MCF 10A (cell line): ENCODE data around the gene RBL2. TPM values are rescaled to one million over a fixed set of nuclear protein-coding genes. Genes with fewer than 3 reads are reported as not detected.

ENCODE experiments used
- BruUV-seq: library from RNA; stranded (reverse); fragments of 400-500 nt; replicated peaks from 2 replicates; lab custom pipeline; 2021; lab: Mats Ljungman, UMichigan
- CTCF ChIA-PET: fragments of 300-600 bp; sonication (Branson Sonifier 250); formaldehyde crosslinking; extraction: SDS; loops from one replicate; lab custom pipeline; 2021; ENCODE audit warnings: antibody characterized with exemption, inconsistent platforms; lab: Yijun Ruan, JAX
- POLR2A ChIA-PET: fragments of 300-600, 350-650 bp; sonication (Branson Sonifier 250); formaldehyde crosslinking; extraction: SDS; loops from one replicate; lab custom pipeline; 2020; ENCODE audit warnings: antibody characterized with exemption, inconsistent platforms; lab: Yijun Ruan, JAX
- DNase-seq: peaks from one replicate; pipeline ENCODE4 v3.0.0-alpha.2; 2018; ENCODE audit not compliant: unreplicated experiment
- H3K27ac Mint-ChIP-seq: one replicate; pipeline ENCODE4 v1.8.0; 2022; ENCODE audit warnings: mild to moderate bottlenecking, low read depth, mixed read lengths; ENCODE audit not compliant: unreplicated experiment
- H3K27me3 Mint-ChIP-seq: one replicate; pipeline ENCODE4 v1.8.0; 2022; ENCODE audit warnings: mixed read lengths; ENCODE audit not compliant: insufficient read depth, unreplicated experiment
- H3K36me3 Mint-ChIP-seq: one replicate; pipeline ENCODE4 v1.8.0; 2022; ENCODE audit warnings: mild to moderate bottlenecking, moderate library complexity, mixed read lengths; ENCODE audit not compliant: insufficient read depth, unreplicated experiment
- H3K4me1 Mint-ChIP-seq: one replicate; pipeline ENCODE4 v1.8.0; 2022; ENCODE audit warnings: mixed read lengths; ENCODE audit not compliant: insufficient read depth, unreplicated experiment
- H3K4me3 Mint-ChIP-seq: one replicate; pipeline ENCODE4 v1.8.0; 2022; ENCODE audit warnings: mild to moderate bottlenecking, moderate library complexity, mixed read lengths; ENCODE audit not compliant: unreplicated experiment
- H3K9me3 Mint-ChIP-seq: one replicate; pipeline ENCODE4 v1.8.0; 2022; ENCODE audit warnings: mixed read lengths; ENCODE audit not compliant: unreplicated experiment
- CTCF ChIP-seq: fragments of 200-600 bp; IDR thresholded peaks from one replicate; pipeline ENCODE4 v1.8.0; 2022; ENCODE audit warnings: antibody characterized with exemption, mild to moderate bottlenecking; ENCODE audit not compliant: unreplicated experiment
- intact Hi-C: fragments of 100-400 bp; cut with micrococcal nuclease; formaldehyde crosslinking; loops from 2 replicates; pipeline ENCODE4 v1.14.1; 2022
- total RNA-seq: library from RNA; stranded (reverse); gene quantifications from 2 replicates; pipeline ENCODE4 v1.2.3, GENCODE V29; 2022

The RBL2 gene
- total RNA-seq, 1 experiment from 2014 or later = 28.5 TPM

GRCh38 chr16:53433930-53434376 lies 318 bp upstream of the RBL2 start:
- intact Hi-C loops = loop anchor here (10.0 kb wide), 1 partner anchor 379 kb away; the partner anchor contains the start of genes CHD9 and CHD9NB
- no peaks in the 10 kb centered on the region for H3K27me3 Mint-ChIP-seq
- ChIA-PET CTCF (interaction anchor here (1.0 kb wide), 1 partner anchor 9 kb away, joined by 4 read pairs; no protein-coding TSS in a partner anchor), POLR2A (interaction anchor here (0.7 to 6.4 kb wide), 13 partner anchors 9 to 225 kb away, joined by 3 to 85 read pairs (median 7); partner anchors contain the start of gene AKTIP)
- H3K36me3 Mint-ChIP-seq = no peaks in the 10 kb centered on the region
- no peak for TF ChIP-seq CTCF
- DNase-seq = no peak
- no peaks in the 10 kb centered on the region for H3K9me3 Mint-ChIP-seq
- H3K4me1 Mint-ChIP-seq = peaks cover 8% of the 10 kb centered on the region
- BruUV-seq = no TSS peak
- H3K27ac Mint-ChIP-seq = peak overlapping the region; percentile 95
- H3K4me3 Mint-ChIP-seq = peak overlapping the region; percentile 97

GRCh38 chr16:53435066-53435688 lies 906 bp downstream of the RBL2 start:
- Mint-ChIP-seq H3K27me3 (no peaks in the 10 kb centered on the region), H3K36me3 (peaks cover 3% of the 10 kb centered on the region), H3K4me3 (peak overlapping the region; percentile 97), H3K4me1 (no peaks in the 10 kb centered on the region), H3K9me3 (no peaks in the 10 kb centered on the region), H3K27ac (peak overlapping the region; percentile 95)
- BruUV-seq = TSS peak; percentile 51
- CTCF ChIA-PET = interaction anchor here (1.0 kb wide), 1 partner anchor 10 kb away, joined by 4 read pairs; no protein-coding TSS in a partner anchor
- intact Hi-C loops = loop anchor here (5.0 to 10.0 kb wide), 2 partner anchors 67 to 380 kb away; partner anchors contain the start of genes AKTIP, CHD9 and CHD9NB
- DNase-seq = peak; percentile 90
- POLR2A ChIA-PET = interaction anchor here (0.6 to 6.4 kb wide), 17 partner anchors 10 to 547 kb away, joined by 3 to 85 read pairs (median 6); partner anchors contain the start of gene AKTIP
- no peak for TF ChIP-seq CTCF

- CTCF ChIA-PET = interaction anchor here (0.6 to 0.7 kb wide), 4 partner anchors 10 to 156 kb away, joined by 3 read pairs; no protein-coding TSS in a partner anchor
- TF ChIP-seq CTCF = no peak
- intact Hi-C loops = no loop called here
These were observed 5.9 kb downstream of the RBL2 start for GRCh38 chr16:53440125-53440524.

GRCh38 chr16:53445534-53445933 lies 11.3 kb downstream of the RBL2 start:
- Mint-ChIP-seq H3K27me3 (no peaks in the 10 kb centered on the region), H3K9me3 (no peaks in the 10 kb centered on the region), H3K27ac (peak overlapping the region; percentile 68), H3K4me3 (no peak overlapping the region), H3K4me1 (no peaks in the 10 kb centered on the region), H3K36me3 (peaks cover 63% of the 10 kb centered on the region)
- no peak for TF ChIP-seq CTCF
- CTCF ChIA-PET = interaction anchor here (0.6 kb wide), 1 partner anchor 229 kb away, joined by 3 read pairs; no protein-coding TSS in a partner anchor
- DNase-seq = no peak
- POLR2A ChIA-PET = interaction anchor here (0.7 to 9.3 kb wide), 5 partner anchors 9 to 348 kb away, joined by 3 to 79 read pairs (median 3); partner anchors contain the start of gene RBL2
- BruUV-seq = no TSS peak
- intact Hi-C loops = no loop called here

More at GRCh38 chr16:53440125-53440524, 5.9 kb downstream of the RBL2 start:
- H3K36me3 Mint-ChIP-seq = peaks cover 42% of the 10 kb centered on the region
- BruUV-seq = no TSS peak
- no peak for DNase-seq
- H3K27ac Mint-ChIP-seq = no peak overlapping the region
- no peak overlapping the region for H3K4me3 Mint-ChIP-seq
- no peaks in the 10 kb centered on the region for H3K4me1 Mint-ChIP-seq
- POLR2A ChIA-PET = interaction anchor here (1.1 kb wide), 1 partner anchor 11 kb away, joined by 4 read pairs; no protein-coding TSS in a partner anchor
- H3K27me3 Mint-ChIP-seq = no peaks in the 10 kb centered on the region
- no peaks in the 10 kb centered on the region for H3K9me3 Mint-ChIP-seq
